Measurements from ENCODE around the gene RGS17. TPM values are rescaled to one million over a fixed set of nuclear protein-coding genes. Genes with fewer than 3 reads are reported as not detected.

Gene RGS17
- total RNA-seq, 1 experiment from 2014 or later, result 0.70 TPM

DNA sequence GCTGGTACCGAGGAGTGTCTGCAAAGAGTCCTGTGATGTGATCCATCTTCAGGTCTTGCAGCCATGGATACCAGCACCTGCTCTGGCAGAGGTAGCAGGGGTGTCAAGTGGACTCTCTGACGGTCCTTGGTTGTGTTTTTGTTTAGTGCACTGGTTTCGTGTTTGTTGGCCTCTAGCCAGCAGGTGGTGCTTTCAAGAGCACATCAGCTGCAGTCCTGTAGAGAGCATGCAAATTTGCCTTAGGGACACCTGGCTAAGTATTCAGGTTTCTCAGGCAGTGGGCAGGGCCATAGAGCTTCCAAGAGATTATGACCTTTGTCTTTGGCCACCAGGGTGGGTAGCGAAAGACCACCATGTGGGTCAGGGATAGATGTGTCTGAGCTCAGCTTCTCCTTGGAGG, 14.5 kb upstream of the RGS17 start:
- no peak overlapping the region for H3K4me3 ChIP-seq
- no peak overlapping the region for H2AFZ ChIP-seq
- H3K9me2 ChIP-seq (ENCODE audit: insufficient read depth), result no peaks in the 10 kb centered on the region
- no peak for DNase-seq
- H3K79me2 ChIP-seq (ENCODE audit: low read depth), result no peaks in the 10 kb centered on the region
- intact Hi-C loops (cut with micrococcal nuclease; ENCODE audit: unreplicated experiment), result no loop called here
- no peaks in the 10 kb centered on the region for H3K36me3 ChIP-seq (ENCODE audit: low read depth)
- H4K20me1 ChIP-seq (ENCODE audit: insufficient read depth), result no peaks in the 10 kb centered on the region
- no peaks in the 10 kb centered on the region for H3K27me3 ChIP-seq (ENCODE audit: insufficient read depth, low read depth)
- BruUV-seq (replicated peaks), result no TSS peak
- H3K4me1 ChIP-seq (replicated peaks; ENCODE audit: insufficient read depth), result no peaks in the 10 kb centered on the region
- ChIA-PET CTCF (no interaction called here), POLR2A (ENCODE audit: unreplicated experiment) (no interaction called here)
- no peak overlapping the region for H3K4me2 ChIP-seq
- H3K9me3 ChIP-seq (ENCODE audit: insufficient read depth, low read depth), result 0 out of 2 replicates have a peak, but pooled peaks cover 3% of the 10 kb centered on the region
- no peaks in the 10 kb centered on the region for H3F3A ChIP-seq (ENCODE audit: insufficient read depth, low read depth)
- H3K27ac ChIP-seq, result no peak overlapping the region
- TF ChIP-seq, protein P1, sequence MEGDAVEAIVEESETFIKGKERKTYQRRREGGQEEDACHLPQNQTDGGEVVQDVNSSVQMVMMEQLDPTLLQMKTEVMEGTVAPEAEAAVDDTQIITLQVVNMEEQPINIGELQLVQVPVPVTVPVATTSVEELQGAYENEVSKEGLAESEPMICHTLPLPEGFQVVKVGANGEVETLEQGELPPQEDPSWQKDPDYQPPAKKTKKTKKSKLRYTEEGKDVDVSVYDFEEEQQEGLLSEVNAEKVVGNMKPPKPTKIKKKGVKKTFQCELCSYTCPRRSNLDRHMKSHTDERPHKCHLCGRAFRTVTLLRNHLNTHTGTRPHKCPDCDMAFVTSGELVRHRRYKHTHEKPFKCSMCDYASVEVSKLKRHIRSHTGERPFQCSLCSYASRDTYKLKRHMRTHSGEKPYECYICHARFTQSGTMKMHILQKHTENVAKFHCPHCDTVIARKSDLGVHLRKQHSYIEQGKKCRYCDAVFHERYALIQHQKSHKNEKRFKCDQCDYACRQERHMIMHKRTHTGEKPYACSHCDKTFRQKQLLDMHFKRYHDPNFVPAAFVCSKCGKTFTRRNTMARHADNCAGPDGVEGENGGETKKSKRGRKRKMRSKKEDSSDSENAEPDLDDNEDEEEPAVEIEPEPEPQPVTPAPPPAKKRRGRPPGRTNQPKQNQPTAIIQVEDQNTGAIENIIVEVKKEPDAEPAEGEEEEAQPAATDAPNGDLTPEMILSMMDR (conservative IDR thresholded peaks at IDR 0.05), result no peak
- TF ChIP-seq EZH2 (IDR thresholded peaks at IDR 0.05; ENCODE audit: low read depth), result no peak

DNA sequence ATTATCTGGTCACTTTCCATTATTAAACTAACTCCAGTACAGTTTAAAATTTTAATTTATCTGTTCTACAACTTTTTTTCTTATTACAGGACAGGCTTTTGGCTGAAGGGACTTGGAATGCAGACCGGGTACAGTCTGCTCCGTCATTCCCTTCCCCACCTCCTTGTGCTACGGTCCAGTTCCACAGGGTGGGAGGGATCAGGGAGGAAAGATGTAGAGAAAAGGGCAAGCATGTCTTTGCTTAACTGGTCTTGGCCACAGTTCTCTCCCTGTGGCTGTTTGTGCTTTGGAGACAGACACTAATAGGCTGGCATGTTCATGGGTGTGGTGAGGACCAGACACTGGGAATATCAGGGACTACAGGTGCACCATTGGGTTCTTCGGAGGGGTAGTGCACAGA, 12.1 kb upstream of the RGS17 start:
- H3F3A ChIP-seq (ENCODE audit: insufficient read depth, low read depth), result no peaks in the 10 kb centered on the region
- POLR2A ChIA-PET (ENCODE audit: unreplicated experiment), result no interaction called here
- no peak for DNase-seq
- no peaks in the 10 kb centered on the region for H3K27me3 ChIP-seq (ENCODE audit: insufficient read depth, low read depth)
- no peak overlapping the region for H3K27ac ChIP-seq
- CTCF ChIA-PET, result no interaction called here
- H3K9me2 ChIP-seq (ENCODE audit: insufficient read depth), result no peaks in the 10 kb centered on the region
- TF ChIP-seq, protein P1 (conservative IDR thresholded peaks at IDR 0.05), result no peak
- no peak for TF ChIP-seq EZH2 (IDR thresholded peaks at IDR 0.05; ENCODE audit: low read depth)
- H3K4me1 ChIP-seq (replicated peaks; ENCODE audit: insufficient read depth), result no peaks in the 10 kb centered on the region
- no peak overlapping the region for H2AFZ ChIP-seq
- BruUV-seq (replicated peaks), result no TSS peak
- no peak overlapping the region for H3K4me2 ChIP-seq
- no peaks in the 10 kb centered on the region for H3K36me3 ChIP-seq (ENCODE audit: low read depth)
- H4K20me1 ChIP-seq (ENCODE audit: insufficient read depth), result no peaks in the 10 kb centered on the region
- H3K9me3 ChIP-seq (ENCODE audit: insufficient read depth, low read depth), result 0 out of 2 replicates have a peak, but pooled peaks cover 3% of the 10 kb centered on the region
- H3K4me3 ChIP-seq, result no peak overlapping the region
- intact Hi-C loops (cut with micrococcal nuclease; ENCODE audit: unreplicated experiment), result no loop called here
- H3K79me2 ChIP-seq (ENCODE audit: low read depth), result no peaks in the 10 kb centered on the region

DNA sequence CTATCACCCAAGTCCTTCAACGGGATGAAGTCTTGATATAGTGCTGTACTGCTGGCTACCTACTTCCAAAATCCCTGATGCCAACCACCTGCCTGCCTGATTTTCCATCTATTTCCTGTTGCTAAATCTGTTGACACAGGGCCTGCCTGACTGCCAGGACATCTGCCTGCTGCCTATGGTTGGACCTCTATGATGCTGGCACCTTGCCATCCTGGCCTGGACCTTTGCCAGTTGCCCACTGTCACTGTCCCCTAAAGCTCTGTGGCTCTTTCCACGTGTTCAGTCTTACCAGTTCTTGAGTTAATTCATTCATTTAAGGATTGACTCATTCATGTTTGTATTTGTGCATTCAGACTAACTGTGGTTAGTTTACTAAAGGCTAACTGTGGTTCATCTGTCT, 9.2 kb upstream of the RGS17 start:
- no peak overlapping the region for H3K4me2 ChIP-seq
- no TSS peak for BruUV-seq (replicated peaks)
- POLR2A ChIA-PET (ENCODE audit: unreplicated experiment), result no interaction called here

More for the DNA sequence above, 9.2 kb upstream of the RGS17 start:
- DNase-seq, result no peak
- Histone ChIP-seq H4K20me1 (ENCODE audit: insufficient read depth) (no peaks in the 10 kb centered on the region), H3K36me3 (ENCODE audit: low read depth) (no peaks in the 10 kb centered on the region), H3K9me3 (ENCODE audit: insufficient read depth, low read depth) (no peaks in the 10 kb centered on the region), H2AFZ (no peak overlapping the region), H3K27me3 (ENCODE audit: insufficient read depth, low read depth) (no peaks in the 10 kb centered on the region), H3K4me1 (replicated peaks; ENCODE audit: insufficient read depth) (no peaks in the 10 kb centered on the region), H3K79me2 (ENCODE audit: low read depth) (no peaks in the 10 kb centered on the region), H3F3A (ENCODE audit: insufficient read depth, low read depth) (no peaks in the 10 kb centered on the region), H3K4me3 (no peak overlapping the region), H3K27ac (no peak overlapping the region), H3K9me2 (ENCODE audit: insufficient read depth) (no peaks in the 10 kb centered on the region)
- TF ChIP-seq, protein P1 (conservative IDR thresholded peaks at IDR 0.05), result no peak
- no peak for TF ChIP-seq EZH2 (IDR thresholded peaks at IDR 0.05; ENCODE audit: low read depth)
- CTCF ChIA-PET, result no interaction called here
- intact Hi-C loops (cut with micrococcal nuclease; ENCODE audit: unreplicated experiment), result no loop called here
